Natural killer cell treated with Interleukin-12 subunit alpha and Interleukin-12 subunit beta and Interleukin-15 and Interleukin-18, amount 100 ng/mL, for 72 hours (primary cell): ENCODE results near the gene SERINC5. TPM values are rescaled to one million over a fixed set of nuclear protein-coding genes. Genes with fewer than 3 reads are reported as not detected.
"Not testable (repeated sequence)": the region's sequence is repeated elsewhere in the genome, so short reads cannot be mapped to it uniquely, and the experiment has no call there.

Experiments
- ATAC-seq, 2 donors: fragments of 150-1000 bp; cut with Tn5 transposase in 1 of 2; sonication (Bioruptor Pico), chemical (Tn5 transposase) in 1 of 2; 2 replicates each; pipeline ENCODE4 v1.10.0; 2021
- DNase-seq: peaks from one replicate; pipeline ENCODE4 v3.0.0; 2022; ENCODE audit warnings: low spot score
- H3K27ac Mint-ChIP-seq, 2 donors: 1 replicate in 1 of 2; 2 replicates in 1 of 2; pipeline ENCODE4 v1.8.0; 2022; ENCODE audit warnings: mixed read lengths in 2 of 2, mild to moderate bottlenecking in 1 of 2, moderate library complexity in 1 of 2
- H3K27me3 Mint-ChIP-seq, 2 donors: 1 replicate in 1 of 2; 2 replicates in 1 of 2; pipeline ENCODE4 v1.8.0; 2022; ENCODE audit warnings: mixed read lengths in 2 of 2
- H3K36me3 Mint-ChIP-seq: one replicate; pipeline ENCODE4 v1.8.0; 2022; ENCODE audit warnings: mixed read lengths
- H3K4me1 Mint-ChIP-seq, 2 donors: 1 replicate in 1 of 2; 2 replicates in 1 of 2; pipeline ENCODE4 v1.8.0; 2022; ENCODE audit warnings: low read depth in 2 of 2, mixed read lengths in 2 of 2, mild to moderate bottlenecking in 1 of 2
- H3K4me3 Mint-ChIP-seq: one replicate; pipeline ENCODE4 v1.8.0; 2022; ENCODE audit warnings: mixed read lengths
- H3K9me3 Mint-ChIP-seq: 2 replicates; pipeline ENCODE4 v1.8.0; 2022; ENCODE audit warnings: mixed read lengths
- total RNA-seq, 2 donors: library from RNA; stranded (reverse); gene quantifications; one replicate each; pipeline ENCODE4 v1.2.3, GENCODE V29; 2022

Gene SERINC5
- total RNA-seq, 2 donors from 2014 or later, result 6.4 to 7.4 TPM

DNA sequence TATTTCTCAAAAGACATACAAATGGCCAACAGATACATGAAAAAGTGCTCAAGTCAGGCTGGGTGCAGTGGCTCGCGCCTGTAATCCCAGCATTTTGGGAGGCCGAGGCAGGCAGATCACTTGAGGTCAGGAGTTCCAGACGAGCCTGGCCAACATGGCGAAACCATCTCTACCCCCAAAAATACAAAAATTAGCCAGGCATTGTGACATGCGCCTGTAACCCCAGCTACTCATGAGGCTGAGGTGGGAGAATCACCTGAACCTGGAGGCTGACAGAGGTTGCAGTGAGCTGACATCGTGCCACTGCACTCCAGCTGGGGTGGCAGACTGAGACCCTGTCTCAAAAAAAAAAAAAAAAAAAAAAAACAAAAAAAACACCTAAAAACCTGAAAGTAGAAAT is 119.0 kb downstream of the SERINC5 start:
- peak overlapping the region; percentile 70 for H3K4me3 Mint-ChIP-seq
- DNase-seq, H3K27me3 Mint-ChIP-seq, H3K36me3 Mint-ChIP-seq, H3K9me3 Mint-ChIP-seq, ATAC-seq: not testable (repeated sequence)
- H3K27ac Mint-ChIP-seq, result peak overlapping the region; percentile 73 to 82
- peaks cover 14 to 15% of the 10 kb centered on the region in 2 donors for H3K4me1 Mint-ChIP-seq

GRCh38 chr5:80134876-80135275 is 121.0 kb downstream of the SERINC5 start:
- peaks cover 14 to 15% of the 10 kb centered on the region in 2 donors for H3K4me1 Mint-ChIP-seq
- no peaks in the 10 kb centered on the region for H3K36me3 Mint-ChIP-seq
- H3K27ac Mint-ChIP-seq, result peak overlapping the region in 1 of 2 donors; percentile 82
- no peak for DNase-seq
- H3K9me3 Mint-ChIP-seq, result no peaks in the 10 kb centered on the region
- H3K27me3 Mint-ChIP-seq, result no peaks in the 10 kb centered on the region
- H3K4me3 Mint-ChIP-seq, result peak overlapping the region; percentile 70
- no peak for ATAC-seq

- no peak overlapping the region for H3K4me3 Mint-ChIP-seq
- no peak overlapping the region for H3K27ac Mint-ChIP-seq
- DNase-seq (no peak), ATAC-seq (no peak)
- peaks cover 0 to 4% of the 10 kb centered on the region in 2 donors for H3K27me3 Mint-ChIP-seq
- H3K9me3 Mint-ChIP-seq, result no peaks in the 10 kb centered on the region
- H3K36me3 Mint-ChIP-seq, result no peaks in the 10 kb centered on the region
- peaks cover 9 to 16% of the 10 kb centered on the region in 2 donors for H3K4me1 Mint-ChIP-seq
Measured at GRCh38 chr5:80129146-80129545, 126.7 kb downstream of the SERINC5 start.

DNA sequence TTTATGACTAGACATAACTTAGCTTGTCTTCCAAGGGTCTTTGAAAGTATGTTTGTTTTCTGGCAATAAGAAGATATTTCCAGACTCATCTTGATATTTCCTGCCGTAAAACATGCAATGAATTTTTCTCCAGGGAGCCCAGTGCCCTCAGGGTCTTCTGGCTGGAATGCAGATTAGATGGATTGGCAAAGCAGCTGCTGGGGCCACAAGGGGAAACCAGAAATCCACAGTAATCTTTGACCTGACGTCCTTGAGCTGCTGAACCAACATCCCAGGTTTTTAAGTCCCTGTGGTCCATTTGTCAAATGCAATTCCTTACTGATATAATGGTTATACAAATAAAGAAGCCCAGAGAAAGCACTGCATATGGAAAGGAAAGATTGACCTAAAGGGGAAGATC is 127.7 kb downstream of the SERINC5 start:
- no peak for DNase-seq
- no peak for ATAC-seq
- H3K4me3 Mint-ChIP-seq, result no peak overlapping the region
- peaks cover 9 to 16% of the 10 kb centered on the region in 2 donors for H3K4me1 Mint-ChIP-seq
- no peaks in the 10 kb centered on the region for H3K9me3 Mint-ChIP-seq
- H3K36me3 Mint-ChIP-seq, result no peaks in the 10 kb centered on the region
- no peak overlapping the region for H3K27ac Mint-ChIP-seq
- H3K27me3 Mint-ChIP-seq, result peaks cover 0 to 5% of the 10 kb centered on the region in 2 donors

DNA sequence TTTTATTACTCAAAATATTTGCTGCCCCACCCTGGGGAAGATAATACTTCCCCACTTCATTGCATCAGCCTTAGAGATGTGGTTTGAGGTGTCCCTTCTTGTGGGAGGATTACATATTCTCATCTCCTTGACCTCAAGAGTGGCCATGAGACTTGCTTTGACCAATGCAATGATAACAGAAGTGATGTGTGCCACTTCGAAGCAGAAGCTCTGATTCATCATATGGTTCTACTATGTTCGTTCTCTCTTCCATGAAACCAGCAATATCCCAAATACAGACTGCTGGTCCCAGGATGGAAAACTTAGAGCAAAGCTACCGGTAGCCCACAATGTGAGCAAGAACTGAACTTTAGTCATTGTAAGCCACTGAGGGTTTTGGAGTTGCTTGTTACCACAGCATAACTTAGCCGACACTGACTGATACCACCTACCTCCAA is 128.7 kb downstream of the SERINC5 start:
- no peak overlapping the region for H3K27ac Mint-ChIP-seq
- ATAC-seq (peak in 1 of 2 donors; percentile 67), DNase-seq (no peak)
- H3K4me1 Mint-ChIP-seq, result peaks cover 9 to 16% of the 10 kb centered on the region in 2 donors
- no peaks in the 10 kb centered on the region for H3K9me3 Mint-ChIP-seq
- H3K36me3 Mint-ChIP-seq, result no peaks in the 10 kb centered on the region
- H3K4me3 Mint-ChIP-seq, result no peak overlapping the region
- H3K27me3 Mint-ChIP-seq, result peaks cover 0 to 5% of the 10 kb centered on the region in 2 donors

GRCh38 chr5:80125962-80126480 is 129.8 kb downstream of the SERINC5 start:
- no peak for DNase-seq
- Mint-ChIP-seq H3K27me3 (peaks cover 0 to 5% of the 10 kb centered on the region in 2 donors), H3K4me3 (peak overlapping the region; percentile 72), H3K9me3 (no peaks in the 10 kb centered on the region), H3K27ac (peak overlapping the region in 1 of 2 donors; percentile 17), H3K36me3 (no peaks in the 10 kb centered on the region), H3K4me1 (peaks cover 9 to 16% of the 10 kb centered on the region in 2 donors)
- peak; percentile 32 to 82 for ATAC-seq

GRCh38 chr5:80125022-80125961 is 130.6 kb downstream of the SERINC5 start:
- peaks cover 0 to 5% of the 10 kb centered on the region in 2 donors for H3K27me3 Mint-ChIP-seq
- H3K36me3 Mint-ChIP-seq, result no peaks in the 10 kb centered on the region
- DNase-seq (no peak), ATAC-seq (peak in 1 of 2 donors; percentile 8)
- peak overlapping the region; percentile 72 for H3K4me3 Mint-ChIP-seq
- no peaks in the 10 kb centered on the region for H3K9me3 Mint-ChIP-seq
- peak overlapping the region in 1 of 2 donors; percentile 17 for H3K27ac Mint-ChIP-seq
- H3K4me1 Mint-ChIP-seq, result peaks cover 9 to 16% of the 10 kb centered on the region in 2 donors

DNA sequence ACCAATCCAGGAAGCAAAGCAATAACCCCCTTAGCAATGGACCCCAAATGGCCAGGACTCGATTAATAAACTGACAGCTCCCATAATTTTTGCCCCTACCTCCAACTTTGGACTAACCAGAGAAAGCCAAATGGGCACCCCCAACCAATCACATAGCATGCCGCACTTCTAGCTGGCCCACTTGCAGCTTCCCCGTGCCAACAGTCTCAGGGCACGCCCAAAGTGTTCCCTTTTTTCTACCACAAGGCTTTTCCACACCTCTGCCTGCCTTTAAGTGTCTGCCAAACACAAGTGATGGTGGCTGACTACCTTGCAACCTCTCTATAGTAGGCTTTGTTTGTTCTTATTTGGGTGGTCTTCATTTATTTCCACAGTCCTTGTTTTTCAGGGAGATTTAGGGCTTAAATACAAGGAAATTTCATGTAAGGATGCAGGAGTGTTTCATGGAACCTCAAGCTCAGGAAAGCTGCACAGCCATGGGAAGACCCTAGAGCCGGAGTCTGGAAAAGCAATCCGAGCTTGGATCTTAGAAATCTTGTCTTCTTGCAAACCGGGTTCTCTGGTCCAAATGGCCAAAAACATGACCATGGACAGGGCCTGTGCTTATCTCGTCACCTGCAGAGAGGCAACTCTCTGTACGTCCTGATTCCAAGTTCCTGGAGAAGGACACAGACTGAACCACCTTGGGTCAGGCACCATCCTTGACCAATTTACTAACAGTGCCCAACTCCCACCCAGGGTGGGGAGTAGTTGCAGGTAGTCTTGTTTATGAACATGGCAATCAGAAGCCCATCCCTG is 131.5 kb downstream of the SERINC5 start:
- Mint-ChIP-seq H3K27ac (no peak overlapping the region), H3K4me1 (peaks cover 9 to 16% of the 10 kb centered on the region in 2 donors), H3K27me3 (peaks cover 0 to 5% of the 10 kb centered on the region in 2 donors), H3K9me3 (no peaks in the 10 kb centered on the region), H3K4me3 (no peak overlapping the region), H3K36me3 (no peaks in the 10 kb centered on the region)
- no peak for DNase-seq
- ATAC-seq, result no peak

GRCh38 chr5:80122579-80122978 is 133.3 kb downstream of the SERINC5 start:
- H3K4me1 Mint-ChIP-seq, result peaks cover 12 to 20% of the 10 kb centered on the region in 2 donors
- DNase-seq, result no peak
- H3K36me3 Mint-ChIP-seq, result no peaks in the 10 kb centered on the region
- ATAC-seq, result no peak
- peaks cover 0 to 5% of the 10 kb centered on the region in 2 donors for H3K27me3 Mint-ChIP-seq
- H3K27ac Mint-ChIP-seq, result no peak overlapping the region
- no peak overlapping the region for H3K4me3 Mint-ChIP-seq
- H3K9me3 Mint-ChIP-seq, result no peaks in the 10 kb centered on the region

DNA sequence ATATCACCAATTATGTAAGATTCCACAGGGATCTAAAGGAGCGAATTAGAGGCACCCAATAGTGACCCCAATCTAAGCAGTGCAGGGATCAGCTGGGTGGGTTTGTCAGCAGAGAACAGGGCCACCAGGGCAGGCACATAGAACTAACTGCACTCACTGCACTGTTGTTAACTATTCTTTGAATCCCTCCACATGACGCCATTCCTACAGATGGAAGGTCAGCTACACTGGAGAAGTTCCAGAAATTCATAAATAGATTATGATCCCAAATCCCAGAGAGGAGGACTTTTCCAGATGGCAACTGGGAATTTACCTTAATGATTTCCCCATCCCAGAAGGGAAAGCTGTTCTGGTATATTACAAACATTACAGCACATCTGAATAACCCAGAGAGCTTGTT is 136.5 kb downstream of the SERINC5 start:
- Mint-ChIP-seq H3K36me3 (no peaks in the 10 kb centered on the region), H3K27me3 (peaks cover 0 to 3% of the 10 kb centered on the region in 2 donors), H3K27ac (no peak overlapping the region), H3K4me1 (peaks cover 5 to 8% of the 10 kb centered on the region in 2 donors), H3K9me3 (no peaks in the 10 kb centered on the region), H3K4me3 (no peak overlapping the region)
- no peak for ATAC-seq
- DNase-seq, result no peak

- Mint-ChIP-seq H3K4me1 (peaks cover 5 to 8% of the 10 kb centered on the region in 2 donors), H3K4me3 (no peak overlapping the region), H3K27ac (no peak overlapping the region), H3K27me3 (no peaks in the 10 kb centered on the region), H3K36me3 (no peaks in the 10 kb centered on the region), H3K9me3 (no peaks in the 10 kb centered on the region)
- ATAC-seq (no peak), DNase-seq (no peak)
Measured at GRCh38 chr5:80117446-80117845, 138.4 kb downstream of the SERINC5 start.

DNA sequence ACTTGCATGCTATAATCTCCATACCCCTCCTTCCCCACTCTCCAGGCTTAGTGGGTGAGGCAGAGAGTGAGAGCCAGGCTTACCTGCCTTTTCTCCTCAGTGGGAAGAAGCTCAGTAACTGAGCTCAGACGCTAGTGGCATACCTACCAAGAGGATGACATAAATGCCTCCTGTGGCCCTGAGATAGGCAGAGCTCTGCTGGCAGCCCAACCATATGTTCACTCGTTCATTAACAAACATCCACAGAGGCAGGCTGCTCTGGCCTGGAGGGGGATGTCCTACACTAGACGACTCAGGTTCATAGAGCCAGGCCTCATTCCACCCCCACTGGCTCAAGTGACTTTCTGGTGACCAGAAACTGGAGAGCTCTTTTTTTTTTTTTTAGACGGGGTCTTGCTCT is 139.4 kb downstream of the SERINC5 start:
- no peaks in the 10 kb centered on the region for H3K27me3 Mint-ChIP-seq

DNA sequence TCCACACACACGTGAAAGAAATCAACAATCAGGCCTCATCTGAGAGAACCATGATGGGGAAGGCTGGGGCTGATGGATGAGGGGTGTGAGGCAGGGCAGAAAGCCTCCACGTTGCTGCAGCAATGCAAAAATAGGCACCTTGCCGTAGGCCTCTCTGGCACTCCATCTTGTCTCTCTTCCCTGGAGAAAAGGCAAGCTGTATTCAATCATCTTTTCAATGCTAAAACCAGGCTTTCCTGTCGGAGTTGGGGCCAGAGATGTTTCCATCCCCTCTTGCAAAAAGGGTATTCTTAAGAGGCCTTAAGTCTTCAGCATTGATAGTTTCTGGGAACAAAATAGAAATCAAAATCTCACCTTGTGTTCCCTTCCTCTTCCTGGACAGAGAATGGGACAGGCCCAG is 139.8 kb downstream of the SERINC5 start:
- Mint-ChIP-seq H3K4me3 (no peak overlapping the region), H3K9me3 (no peaks in the 10 kb centered on the region), H3K27me3 (no peaks in the 10 kb centered on the region), H3K27ac (no peak overlapping the region), H3K4me1 (peaks cover 5 to 8% of the 10 kb centered on the region in 2 donors), H3K36me3 (no peaks in the 10 kb centered on the region)
- DNase-seq, result no peak
- ATAC-seq, result no peak

More for the DNA sequence above, 139.4 kb downstream of the SERINC5 start:
- DNase-seq (no peak), ATAC-seq (no peak)
- Mint-ChIP-seq H3K27ac (no peak overlapping the region), H3K4me3 (no peak overlapping the region), H3K36me3 (no peaks in the 10 kb centered on the region), H3K9me3 (no peaks in the 10 kb centered on the region), H3K4me1 (peaks cover 5 to 8% of the 10 kb centered on the region in 2 donors)
